Left cardiac atrium (tissue), 4 donors: ENCODE data around the gene ZNF2. TPM values are rescaled to one million over a fixed set of nuclear protein-coding genes. Genes with fewer than 3 reads are reported as not detected.

ENCODE experiments used
- ATAC-seq, 2 donors: fragments of 200-7000 bp; cut with Tn5 transposase; one replicate each; pipeline ENCODE4 v1.9.1; 2020; ENCODE audit warnings: mild to moderate bottlenecking in 2 of 2, moderate library complexity in 2 of 2
- DNase-seq: peaks from one replicate; pipeline ENCODE4 v3.0.0-alpha.2; 2020
- intact Hi-C, 2 donors: fragments of 100-400 bp; cut with DNase I; formaldehyde crosslinking; loops; one replicate each; pipeline versions ENCODE4 v1.14.1 to v1.15.1; 2022 to 2023
- long read RNA-seq: library from polyadenylated mRNA; unstranded; transcript quantifications from one replicate; pipeline ENCODE4 v2.0.0, GENCODE V29; 2021
- total RNA-seq, 2 donors: library from RNA; stranded (reverse); fragmentation: NEBNext Ultra II Directional; extraction: Animal tissue kit (Norgen Biotek cat#: 25700); gene quantifications; one replicate each; pipeline ENCODE4 v1.2.1, GENCODE V29; 2021
- donor health status: DM: no; HTN: yes; CAD: no.
- donor health status: DM: no; HTN: yes; CAD: no; lungs with severe emphysema.
- donor health status: DM: yes; HTN: yes; CAD: no.
- donor health status: Dilated cardiomyopathy.

Gene ZNF2
- total RNA-seq = 1 to 10 TPM; 3.0 to 4.2 TPM
- long read RNA-seq, partial matches to known transcripts = 0 of 2 reads
- long read RNA-seq, other reads (novel, unspliced or antisense) = 0 of 2 reads

DNA sequence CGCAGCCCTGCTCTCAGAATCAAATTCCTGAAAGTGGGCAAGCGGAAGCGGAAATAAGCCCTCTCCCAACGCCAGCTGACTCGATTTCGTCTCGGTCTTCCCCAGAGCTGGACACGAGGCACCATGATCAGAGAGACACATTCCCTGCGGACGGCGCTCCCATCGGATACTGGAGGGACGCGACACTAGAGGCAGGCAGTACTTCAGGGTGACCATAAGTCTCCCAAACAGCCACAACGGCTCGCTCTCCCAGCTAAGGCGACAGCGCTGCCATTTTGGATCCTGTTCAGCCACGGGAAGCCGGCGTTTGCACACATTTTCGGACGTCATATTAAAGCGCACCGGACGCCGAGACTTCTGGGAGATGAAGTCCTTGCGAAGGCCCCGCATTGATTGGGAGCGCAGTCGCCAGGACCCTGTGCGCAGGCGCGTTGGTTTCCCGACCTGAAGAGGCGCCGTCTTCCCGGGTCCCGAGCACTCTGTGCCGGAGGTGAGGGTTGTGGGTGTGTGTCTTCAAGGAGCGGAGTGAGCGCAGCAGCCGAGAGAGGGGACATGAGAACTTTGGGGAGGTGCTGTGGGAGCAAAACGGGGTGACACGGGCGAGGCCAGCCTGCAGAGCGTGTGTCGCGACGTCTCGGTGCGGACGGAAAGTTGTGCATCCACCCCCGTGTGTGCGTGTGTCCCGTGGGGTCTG, at the start of gene ZNF2:
ZNF2 (plus strand) TSS at position 439 of the 694 bp plus-strand sequence. CDS start 10,418 bp downstream, outside the sequence.
- ATAC-seq = peak; percentile 99
- intact Hi-C loops = loop anchor here in 1 of 2 donors (2.0 kb wide), 1 partner anchor 45 kb away; the partner anchor contains the start of gene MRPS5
- DNase-seq = peak; percentile 98

DNA sequence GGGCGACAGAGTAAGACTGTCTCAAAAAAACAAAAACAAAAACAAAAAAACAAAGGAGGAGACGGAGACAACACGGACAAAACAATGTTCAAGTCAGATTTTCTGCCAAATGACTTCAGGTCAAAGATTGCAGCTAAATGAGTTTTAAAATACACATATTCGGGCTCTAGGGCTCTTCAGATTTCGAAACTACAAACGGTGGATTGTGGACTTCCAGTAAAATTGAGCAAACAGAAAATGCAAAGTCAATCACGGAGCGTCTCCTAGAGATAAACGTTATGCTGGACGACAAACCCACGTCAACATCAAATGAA, 44.6 kb upstream of the ZNF2 start:
- peak in 1 of 2 donors; percentile 7 for ATAC-seq

DNA sequence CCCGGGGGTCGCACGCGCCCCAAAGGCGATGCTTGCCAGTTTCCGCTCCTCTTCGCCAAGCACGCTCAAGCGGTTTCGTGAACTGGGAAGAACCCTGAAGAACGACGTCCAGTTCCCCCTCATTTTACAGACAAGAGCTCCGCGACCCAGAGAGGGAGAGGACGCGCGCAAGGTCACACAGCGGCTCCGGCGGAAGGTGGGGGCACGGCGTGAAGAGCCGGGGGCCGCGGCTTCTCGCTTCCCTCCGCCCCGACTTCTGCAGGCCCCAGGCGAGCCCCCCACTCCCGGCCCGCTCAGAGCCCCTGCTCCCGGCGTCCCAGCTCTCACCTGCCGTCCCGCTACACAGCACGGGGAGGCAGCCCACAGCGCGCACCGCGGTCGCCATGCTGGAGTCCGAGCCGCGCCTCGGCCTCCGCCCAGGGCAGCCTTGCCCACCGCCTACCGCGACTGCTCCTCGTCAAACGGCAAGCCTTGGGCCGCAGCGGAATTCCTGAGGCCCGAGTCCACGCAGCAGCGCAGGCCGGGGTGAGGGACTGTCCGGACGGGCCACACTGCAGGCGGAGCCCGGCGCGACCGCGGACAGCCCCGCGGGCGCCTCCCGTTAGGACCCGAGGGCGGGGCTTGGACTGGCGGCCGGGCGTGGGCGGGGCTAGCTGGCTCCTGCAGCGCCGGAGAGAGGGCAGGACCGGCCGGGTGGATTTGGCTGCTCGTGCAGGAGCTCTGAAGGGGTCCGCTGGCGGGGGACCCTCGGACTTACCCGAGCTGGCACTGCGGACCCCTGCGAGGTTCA, 44.0 kb upstream of the ZNF2 start, which contains the start of gene MRPS5:
MRPS5 (minus strand) TSS at position 402 of the 790 bp plus-strand sequence; CDS start at position 385, 17 bp downstream.
- peak; percentile 98 to 99 for ATAC-seq
- intact Hi-C loops = loop anchor here in 1 of 2 donors (2.0 to 10.0 kb wide), 2 partner anchors 43 to 83 kb away; partner anchors contain the start of genes ZNF2 and ZNF892
- DNase-seq = peak; percentile 91

More for the DNA sequence above, 44.6 kb upstream of the ZNF2 start:
- no peak for DNase-seq
- intact Hi-C loops = loop anchor here in 1 of 2 donors (2.0 to 10.0 kb wide), 2 partner anchors 44 to 84 kb away; partner anchors contain the start of genes ZNF2 and ZNF892

GRCh38 chr2:95122197-95122551, 43.4 kb upstream of the ZNF2 start:
- intact Hi-C loops = loop anchor here in 1 of 2 donors (10.0 kb wide), 1 partner anchor 83 kb away; the partner anchor contains the start of gene ZNF892
- peak in 1 of 2 donors; percentile 2 for ATAC-seq
- DNase-seq = no peak

GRCh38 chr2:95138702-95139101, 26.9 kb upstream of the ZNF2 start:
- ATAC-seq (no peak), DNase-seq (no peak)
- intact Hi-C loops = no loop called here

DNA sequence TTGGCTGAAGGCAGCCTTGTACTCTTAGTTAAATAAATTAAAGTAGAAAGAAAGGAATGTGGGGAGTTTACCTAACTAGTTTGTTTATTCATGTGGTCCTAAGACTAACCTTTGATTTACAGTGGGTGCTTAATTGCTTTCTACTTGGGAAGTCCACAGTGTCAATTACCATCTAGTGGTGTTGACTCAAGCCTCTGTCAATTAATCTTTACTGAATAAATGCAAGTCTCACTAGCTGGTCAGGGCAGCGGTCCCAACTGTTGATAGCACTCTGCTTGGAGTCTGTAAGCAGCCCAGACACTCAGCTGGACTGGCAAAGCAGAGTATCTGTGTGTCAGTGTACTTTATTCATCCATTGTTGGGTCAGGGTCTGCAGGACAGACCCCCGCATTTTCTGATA, 21.8 kb upstream of the ZNF2 start:
- ATAC-seq (no peak), DNase-seq (no peak)

DNA sequence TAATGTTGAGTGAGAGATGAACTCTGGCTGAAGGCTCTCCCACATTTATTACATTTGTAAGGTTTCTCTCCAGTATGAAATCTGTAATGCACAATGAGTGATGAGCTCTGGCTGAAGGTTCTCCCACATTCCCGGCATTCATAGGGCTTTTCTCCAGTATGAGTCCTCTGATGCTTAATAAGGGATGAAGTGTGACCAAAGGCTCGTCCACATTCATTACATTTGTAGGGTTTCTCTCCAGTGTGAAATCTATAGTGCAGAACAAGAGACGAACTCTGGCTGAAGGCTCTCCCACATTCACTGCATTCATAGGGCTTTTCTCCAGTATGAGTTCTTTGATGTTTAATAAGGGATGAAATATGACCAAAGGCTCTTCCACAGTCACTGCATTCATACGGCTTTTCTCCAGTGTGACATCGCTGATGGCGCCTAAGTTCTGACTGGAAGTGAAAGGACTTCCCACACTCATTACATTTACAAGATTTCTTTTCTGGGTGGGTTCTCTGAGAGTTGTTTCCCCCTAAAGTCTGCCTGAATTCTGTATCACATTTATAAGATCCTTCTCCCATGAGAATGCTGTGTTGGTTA, 16.1 kb upstream of the ZNF2 start:
- ATAC-seq = no peak
- intact Hi-C loops = no loop called here
- DNase-seq = no peak

More for the DNA sequence above, 21.8 kb upstream of the ZNF2 start:
- intact Hi-C loops = no loop called here

GRCh38 chr2:95158441-95158840, 7.2 kb upstream of the ZNF2 start:
- DNase-seq (no peak), ATAC-seq (no peak)
- intact Hi-C loops = no loop called here

DNA sequence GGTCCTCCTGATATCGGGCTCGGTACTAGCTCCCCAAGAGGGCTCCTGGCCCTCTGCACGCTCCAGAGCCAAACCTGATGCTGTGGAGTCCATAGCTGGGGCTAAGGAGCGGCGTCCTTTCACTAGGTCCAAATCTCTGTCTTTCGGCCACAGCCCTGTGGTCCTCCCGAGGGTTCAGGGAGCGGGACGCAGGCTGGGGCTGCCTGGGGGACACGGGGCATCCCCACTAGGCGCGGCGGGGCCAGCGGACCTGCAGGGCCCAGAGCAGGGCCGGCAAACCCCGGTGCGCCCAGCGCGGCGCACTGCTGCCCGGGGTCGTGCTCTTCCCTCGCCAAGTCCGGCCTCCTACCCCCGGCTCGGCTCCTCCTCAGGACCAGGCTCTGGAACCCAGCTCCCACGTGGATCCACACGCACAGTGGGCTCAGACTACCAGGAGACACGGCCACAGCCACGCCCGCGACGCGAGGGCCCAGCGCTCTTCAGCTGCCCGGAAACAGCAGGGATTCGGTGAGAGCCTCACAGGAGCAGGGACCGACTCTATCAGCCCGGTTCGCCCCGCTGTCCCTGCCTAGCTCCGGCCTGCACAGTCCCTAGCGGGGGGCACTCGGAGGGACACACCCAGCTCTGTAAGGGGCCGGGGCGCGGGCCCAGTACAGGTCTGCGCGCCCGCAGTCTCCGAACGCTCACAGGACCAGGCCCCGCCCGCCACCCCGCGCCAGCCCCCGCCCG, 6.6 kb upstream of the ZNF2 start:
- ATAC-seq (peak; percentile 69 to 74), DNase-seq (peak; percentile 62)
- intact Hi-C loops = no loop called here

- DNase-seq (peak; percentile 89), ATAC-seq (peak; percentile 94 to 96)
- intact Hi-C loops = no loop called here
Measured at GRCh38 chr2:95159690-95160449, 5.7 kb upstream of the ZNF2 start, which contains the start of gene ZNF514. Gene ZNF514 (minus strand): TSS chr2:95159848. CDS start chr2:95153253, 6,595 bp downstream.

DNA sequence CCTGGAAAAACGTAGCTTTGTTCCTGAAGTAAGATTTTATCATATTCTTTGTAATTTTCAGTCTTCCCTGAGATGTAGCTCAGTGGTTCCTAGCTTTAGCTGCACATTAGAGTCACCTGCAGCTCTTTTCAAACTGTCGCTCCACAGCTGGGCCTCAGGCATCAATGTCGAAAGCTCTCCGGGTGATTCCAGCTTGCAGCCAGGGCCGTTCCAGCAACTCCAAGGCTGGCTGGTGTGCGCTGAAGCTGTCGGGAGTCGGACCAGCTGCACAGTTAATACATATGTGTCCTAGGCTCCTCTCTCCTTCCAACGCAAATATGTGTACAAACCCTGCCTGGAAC, 609 bp upstream of the ZNF2 start:
- intact Hi-C loops = loop anchor here in 1 of 2 donors (2.0 kb wide), 1 partner anchor 44 kb away; the partner anchor contains the start of gene MRPS5
- DNase-seq = no peak
- no peak for ATAC-seq

DNA sequence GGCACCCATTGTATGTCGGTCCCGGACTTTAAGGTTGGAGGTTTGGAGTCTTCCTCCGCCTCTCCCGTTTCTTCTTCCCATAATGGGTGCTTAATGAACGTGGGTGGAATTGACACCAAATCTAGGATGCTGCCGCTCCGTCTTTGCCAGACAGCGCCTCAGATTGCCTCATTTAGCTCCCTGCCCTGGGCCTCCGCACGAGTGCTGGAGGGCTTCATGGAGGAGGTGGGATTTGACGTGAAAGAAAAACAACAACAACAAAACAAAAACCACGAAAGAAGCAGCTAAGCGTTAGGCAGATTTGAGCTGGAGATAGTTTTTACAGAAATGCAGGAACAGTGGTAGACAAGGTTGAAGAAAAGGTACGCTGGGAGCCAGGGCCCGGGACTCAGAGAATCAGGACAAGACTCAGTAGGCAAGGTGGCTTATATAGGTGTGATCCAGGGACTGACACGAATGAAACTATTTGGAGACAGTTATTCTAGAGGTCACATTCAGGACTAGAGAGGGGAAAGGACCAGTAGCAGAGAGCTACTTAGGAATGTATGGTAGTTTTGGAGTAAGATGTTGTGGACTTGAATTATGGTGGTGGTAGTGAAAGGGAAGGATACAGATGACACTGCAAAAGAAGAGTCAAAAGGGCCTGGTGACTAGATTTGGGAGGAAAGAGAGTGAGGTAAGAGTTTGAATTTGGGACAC, 605 bp downstream of the ZNF2 start:
- intact Hi-C loops = no loop called here
- ATAC-seq (peak; percentile 6 to 16), DNase-seq (no peak)

- intact Hi-C loops = no loop called here
- DNase-seq = no peak
- ATAC-seq = no peak
Measured at GRCh38 chr2:95171902-95172301, 6.3 kb downstream of the ZNF2 start.

- ATAC-seq (no peak), DNase-seq (no peak)
- intact Hi-C loops = no loop called here
Measured at GRCh38 chr2:95174031-95174542, 8.5 kb downstream of the ZNF2 start.

GRCh38 chr2:95179451-95179850, 13.8 kb downstream of the ZNF2 start:
- ATAC-seq (peak; percentile 42 to 61), DNase-seq (peak; percentile 53)
- intact Hi-C loops = no loop called here

DNA sequence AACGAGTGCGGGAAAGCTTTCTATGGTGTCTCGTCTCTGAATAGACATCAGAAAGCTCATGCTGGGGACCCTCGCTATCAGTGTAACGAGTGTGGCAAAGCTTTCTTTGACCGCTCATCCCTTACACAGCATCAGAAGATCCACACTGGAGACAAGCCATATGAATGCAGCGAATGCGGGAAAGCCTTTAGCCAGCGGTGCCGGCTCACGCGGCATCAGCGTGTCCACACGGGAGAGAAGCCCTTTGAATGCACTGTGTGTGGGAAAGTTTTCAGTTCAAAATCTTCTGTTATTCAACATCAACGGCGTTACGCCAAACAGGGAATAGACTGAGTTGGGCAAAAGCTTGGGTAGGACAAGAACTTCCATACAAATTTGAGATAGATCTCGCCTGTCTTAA, 16.2 kb downstream of the ZNF2 start:
- no peak for ATAC-seq

GRCh38 chr2:95185197-95185596, 19.6 kb downstream of the ZNF2 start:
- DNase-seq (no peak), ATAC-seq (no peak)
- intact Hi-C loops = no loop called here

More for the DNA sequence above, 16.2 kb downstream of the ZNF2 start:
- intact Hi-C loops = no loop called here
- DNase-seq = no peak
